ENCODE measurements around the gene RBM17.

GRCh38 chr10:6115411-6115810 is 26.6 kb downstream of the RBM17 start:
- TF ChIP-seq CTCF (conservative IDR thresholded peaks at IDR 0.05; ENCODE audit: low read depth, low read length), result no peak
- no peak for TF ChIP-seq EZH2 (IDR thresholded peaks at IDR 0.05; ENCODE audit: low read length, unreplicated experiment)

Data from PC-3 (cell line).